ENCODE results near the gene HSPA4L. TPM values are rescaled to one million over a fixed set of nuclear protein-coding genes. Genes with fewer than 3 reads are reported as not detected.

The HSPA4L gene
- total and polyA plus RNA-seq, 10 of the 15 experiments (the other 5 are each of a cell fraction or from before 2014, with no cell fraction given), result 8.6 to 40.5 (median 21.4) TPM

GRCh38 chr4:127849505-127850234 is 67.5 kb downstream of the HSPA4L start:
- TF ChIP-seq RFX5 (IDR thresholded peaks at IDR 0.05; ENCODE audit: low read depth, low read length) (no peak), CBX5 (IDR thresholded peaks at IDR 0.05; ENCODE audit: low read depth) (peak; percentile 60; the same call in 1 of the 2 replicates)
- no TSS peak for BruUV-seq (replicated peaks)
- DNase-seq (ENCODE audit: low read depth, low spot score) (no peak), ATAC-seq (no peak), FAIRE-seq (no peak)
- ChIA-PET SMC1A (ENCODE audit: uncharacterized antibody, unreplicated experiment) (interaction anchor here (0.5 to 1.3 kb wide), 3 partner anchors 22 to 32 kb away, joined by 3 read pairs; no protein-coding TSS in a partner anchor), POLR2A (interaction anchor here (0.6 kb wide), 1 partner anchor 67 kb away, joined by 4 read pairs; no protein-coding TSS in a partner anchor), RAD21 (ENCODE audit: unreplicated experiment) (no interaction called here), CTCF (no interaction called here)
- H3K27ac ChIP-seq (ENCODE audit: control insufficient read depth, insufficient read depth), result no peak overlapping the region
- in situ Hi-C loops (cut with MboI), result no loop called here
- H3K36me3 ChIP-seq (ENCODE audit: control insufficient read depth in 2 of 2, insufficient read depth in 2 of 2, low read length in 1 of 2), result no peaks in the 10 kb centered on the region; a peak in 1 of 4 replicates
- H3K9me3 ChIP-seq (replicated peaks; ENCODE audit: control insufficient read depth, insufficient read depth, low read length), result peaks cover 14% of the 10 kb centered on the region
- H4K20me1 ChIP-seq (ENCODE audit: control insufficient read depth, insufficient read depth), result no peaks in the 10 kb centered on the region
- no peaks in the 10 kb centered on the region for H3K79me2 ChIP-seq (ENCODE audit: control insufficient read depth, insufficient read depth, low read length)
- H3K4me1 ChIP-seq (ENCODE audit: control insufficient read depth, insufficient read depth, low read length), result no peaks in the 10 kb centered on the region
- H3K9ac ChIP-seq (ENCODE audit: control insufficient read depth, insufficient read depth, low read length), result no peak overlapping the region
- no peak overlapping the region for H3K4me2 ChIP-seq (ENCODE audit: control insufficient read depth, insufficient read depth)
- no peak overlapping the region for H2AFZ ChIP-seq (ENCODE audit: control insufficient read depth, low read depth, low read length)
- no peak overlapping the region for H3K4me3 ChIP-seq
- no peaks in the 10 kb centered on the region for H3K27me3 ChIP-seq (replicated peaks in 1 of 2; ENCODE audit: control insufficient read depth in 2 of 2, insufficient read depth in 2 of 2, low read length in 1 of 2)
- intact Hi-C loops (cut with micrococcal nuclease; ENCODE audit: unreplicated experiment), result no loop called here
- WGBS (ENCODE audit: insufficient coverage, insufficient replicate concordance, low lambda C conversion rate, missing lambda C conversion rate), result 100% methylated on average over 1 of the region's 1 CpG

DNA sequence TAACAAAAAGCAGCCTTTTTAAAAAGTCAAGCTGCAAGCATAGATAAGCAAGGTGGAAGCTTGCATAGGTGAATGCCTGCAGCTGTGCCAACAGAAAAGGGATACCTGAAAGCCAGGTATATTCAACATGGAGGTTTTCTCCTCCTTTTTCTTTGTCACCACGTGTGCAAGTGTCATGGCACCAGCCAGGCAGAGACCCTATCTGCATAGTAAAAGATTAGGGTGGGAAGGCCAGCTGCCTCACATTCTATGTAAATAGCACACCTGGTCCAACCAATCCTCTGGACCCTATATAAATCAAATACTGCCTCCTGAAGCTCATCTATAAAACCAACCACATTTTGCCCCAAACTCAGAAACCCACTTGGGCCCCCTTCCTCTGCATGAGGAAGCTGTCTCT is 70.5 kb downstream of the HSPA4L start:
- Histone ChIP-seq H3K27ac (ENCODE audit: control insufficient read depth, insufficient read depth) (no peak overlapping the region), H3K27me3 (replicated peaks in 1 of 2; ENCODE audit: control insufficient read depth in 2 of 2, insufficient read depth in 2 of 2, low read length in 1 of 2) (no peaks in the 10 kb centered on the region), H3K4me2 (ENCODE audit: control insufficient read depth, insufficient read depth) (no peak overlapping the region), H4K20me1 (ENCODE audit: control insufficient read depth, insufficient read depth) (no peaks in the 10 kb centered on the region), H3K4me1 (ENCODE audit: control insufficient read depth, insufficient read depth, low read length) (peaks cover 14% of the 10 kb centered on the region), H3K79me2 (ENCODE audit: control insufficient read depth, insufficient read depth, low read length) (peaks cover 4% of the 10 kb centered on the region), H3K9ac (ENCODE audit: control insufficient read depth, insufficient read depth, low read length) (no peak overlapping the region), H2AFZ (ENCODE audit: control insufficient read depth, low read depth, low read length) (no peak overlapping the region), H3K4me3 (no peak overlapping the region), H3K9me3 (replicated peaks; ENCODE audit: control insufficient read depth, insufficient read depth, low read length) (peaks cover 12% of the 10 kb centered on the region), H3K36me3 (ENCODE audit: control insufficient read depth in 2 of 2, insufficient read depth in 2 of 2, low read length in 1 of 2) (no peaks in the 10 kb centered on the region; a peak in 1 of 4 replicates)
- ChIA-PET POLR2A (interaction anchor here (0.7 kb wide), 1 partner anchor 70 kb away, joined by 3 read pairs; no protein-coding TSS in a partner anchor), CTCF (interaction anchor here (1.2 to 1.5 kb wide), 2 partner anchors 14 to 35 kb away, joined by 3 to 5 read pairs; no protein-coding TSS in a partner anchor), RAD21 (ENCODE audit: unreplicated experiment) (no interaction called here), SMC1A (ENCODE audit: uncharacterized antibody, unreplicated experiment) (interaction anchor here (0.9 to 1.9 kb wide), 3 partner anchors 20 to 31 kb away, joined by 3 to 6 read pairs (median 5); no protein-coding TSS in a partner anchor)
- in situ Hi-C loops (cut with MboI), result no loop called here
- 93% methylated on average over 1 of the region's 1 CpG for WGBS (ENCODE audit: insufficient coverage, insufficient replicate concordance, low lambda C conversion rate, missing lambda C conversion rate)
- no peak for DNase-seq (ENCODE audit: low read depth, low spot score)
- no TSS peak for BruUV-seq (replicated peaks)
- intact Hi-C loops (cut with micrococcal nuclease; ENCODE audit: unreplicated experiment), result no loop called here
- no peak for ATAC-seq
- FAIRE-seq, result no peak
- TF ChIP-seq MEF2B (IDR thresholded peaks at IDR 0.05; ENCODE audit: partially characterized antibody, poor library complexity, severe bottlenecking) (no peak), IKZF1 (conservative IDR thresholded peaks at IDR 0.05) (no peak), CBFB (IDR thresholded peaks at IDR 0.05; ENCODE audit: low read depth) (no peak), ASH2L (IDR thresholded peaks at IDR 0.05; ENCODE audit: borderline replicate concordance, low read depth) (no peak), EP300 (IDR thresholded peaks at IDR 0.05; ENCODE audit: borderline replicate concordance in 1 of 2, control insufficient read depth in 1 of 2, low read depth in 2 of 2, low read length in 2 of 2) (no peak), PBX3 (IDR thresholded peaks at IDR 0.05; ENCODE audit: insufficient replicate concordance, low read depth, low read length) (no peak), KLF5 (IDR thresholded peaks at IDR 0.05; ENCODE audit: partially characterized antibody) (no peak)
- TF ChIP-seq, protein P1, sequence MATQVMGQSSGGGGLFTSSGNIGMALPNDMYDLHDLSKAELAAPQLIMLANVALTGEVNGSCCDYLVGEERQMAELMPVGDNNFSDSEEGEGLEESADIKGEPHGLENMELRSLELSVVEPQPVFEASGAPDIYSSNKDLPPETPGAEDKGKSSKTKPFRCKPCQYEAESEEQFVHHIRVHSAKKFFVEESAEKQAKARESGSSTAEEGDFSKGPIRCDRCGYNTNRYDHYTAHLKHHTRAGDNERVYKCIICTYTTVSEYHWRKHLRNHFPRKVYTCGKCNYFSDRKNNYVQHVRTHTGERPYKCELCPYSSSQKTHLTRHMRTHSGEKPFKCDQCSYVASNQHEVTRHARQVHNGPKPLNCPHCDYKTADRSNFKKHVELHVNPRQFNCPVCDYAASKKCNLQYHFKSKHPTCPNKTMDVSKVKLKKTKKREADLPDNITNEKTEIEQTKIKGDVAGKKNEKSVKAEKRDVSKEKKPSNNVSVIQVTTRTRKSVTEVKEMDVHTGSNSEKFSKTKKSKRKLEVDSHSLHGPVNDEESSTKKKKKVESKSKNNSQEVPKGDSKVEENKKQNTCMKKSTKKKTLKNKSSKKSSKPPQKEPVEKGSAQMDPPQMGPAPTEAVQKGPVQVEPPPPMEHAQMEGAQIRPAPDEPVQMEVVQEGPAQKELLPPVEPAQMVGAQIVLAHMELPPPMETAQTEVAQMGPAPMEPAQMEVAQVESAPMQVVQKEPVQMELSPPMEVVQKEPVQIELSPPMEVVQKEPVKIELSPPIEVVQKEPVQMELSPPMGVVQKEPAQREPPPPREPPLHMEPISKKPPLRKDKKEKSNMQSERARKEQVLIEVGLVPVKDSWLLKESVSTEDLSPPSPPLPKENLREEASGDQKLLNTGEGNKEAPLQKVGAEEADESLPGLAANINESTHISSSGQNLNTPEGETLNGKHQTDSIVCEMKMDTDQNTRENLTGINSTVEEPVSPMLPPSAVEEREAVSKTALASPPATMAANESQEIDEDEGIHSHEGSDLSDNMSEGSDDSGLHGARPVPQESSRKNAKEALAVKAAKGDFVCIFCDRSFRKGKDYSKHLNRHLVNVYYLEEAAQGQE (IDR thresholded peaks at IDR 0.05; ENCODE audit: low read depth, low read length), result no peak
